Small intestine (tissue), 7 donors: ENCODE data around the gene ARSI. TPM values are rescaled to one million over a fixed set of nuclear protein-coding genes. Genes with fewer than 3 reads are reported as not detected.

Experiments
- DNase-seq, 2 donors: peaks; one replicate each; pipeline versions ENCODE4 v3.0.0 to v3.0.0-alpha.2; 2013
- FAIRE-seq: peaks from 2 replicates; lab custom pipeline; 2012; peaks lifted over from hg19 to GRCh38; lab: Jason Lieb, UNC
- H3K27ac ChIP-seq, 3 donors: one replicate each; pipeline ENCODE4 v1.5.1; 2013; ENCODE audit warnings: low read length in 2 of 3, mild to moderate bottlenecking in 2 of 3, control low read depth in 1 of 3, inconsistent platforms in 1 of 3, low read depth in 1 of 3, moderate library complexity in 1 of 3
- H3K27me3 ChIP-seq, 3 donors: one replicate each; pipeline ENCODE4 v1.6.1; 2013; ENCODE audit warnings: low read length in 3 of 3, inconsistent platforms in 1 of 3; ENCODE audit not compliant: control insufficient read depth in 3 of 3, insufficient read depth in 3 of 3
- H3K36me3 ChIP-seq, 3 donors: one replicate each; pipeline ENCODE4 v1.6.1; 2013; ENCODE audit warnings: low read length in 3 of 3, inconsistent platforms in 1 of 3, low read depth in 1 of 3, mild to moderate bottlenecking in 1 of 3, moderate library complexity in 1 of 3; ENCODE audit not compliant: control insufficient read depth in 3 of 3, insufficient read depth in 2 of 3
- H3K4me1 ChIP-seq, 3 donors: one replicate each; pipeline ENCODE4 v1.6.1; 2013; ENCODE audit warnings: low read length in 2 of 3, inconsistent platforms in 1 of 3, low read depth in 1 of 3, mild to moderate bottlenecking in 1 of 3, moderate library complexity in 1 of 3; ENCODE audit not compliant: control insufficient read depth in 3 of 3, insufficient read depth in 2 of 3
- H3K4me3 ChIP-seq, 3 donors: one replicate each; pipeline ENCODE4 v1.5.1; 2013; ENCODE audit warnings: low read length in 3 of 3, control low read depth in 1 of 3, inconsistent platforms in 1 of 3, low read depth in 1 of 3, mild to moderate bottlenecking in 1 of 3, moderate library complexity in 1 of 3
- H3K9me3 ChIP-seq, 2 donors: one replicate each; pipeline ENCODE4 v1.6.1; 2013; ENCODE audit warnings: low read depth in 1 of 2, low read length in 1 of 2; ENCODE audit not compliant: control insufficient read depth in 2 of 2, insufficient read depth in 1 of 2
- WGBS, 3 donors: extraction: QIAGEN DNeasy Blood & Tissue Kit; methylation state at CpG; one replicate each; pipeline ENCODE4 v1.1.7; 2013; 5-methylcytosine and 5-hydroxymethylcytosine counted together
- polyA plus RNA-seq, 4 donors: library from polyadenylated mRNA; stranded (reverse) in 3 of 4; unstranded in 1 of 4; fragments of 200-250 nt in 3 of 4; fragments of 120-200 nt in 1 of 4; gene quantifications; one replicate each; pipeline versions ENCODE4 v1.2.1 to v1.2.3, GENCODE V29; 2013
- donor health status: healthy with polysubstance abuse.
- donor health status: control.
- donor health status: control.
- donor health status: Bipolar disorder and iron deficiency.
- donor health status: healthy.

Gene ARSI
- polyA plus RNA-seq, 4 donors, result 0.40 to 1.4 TPM; not detected in 2

DNA sequence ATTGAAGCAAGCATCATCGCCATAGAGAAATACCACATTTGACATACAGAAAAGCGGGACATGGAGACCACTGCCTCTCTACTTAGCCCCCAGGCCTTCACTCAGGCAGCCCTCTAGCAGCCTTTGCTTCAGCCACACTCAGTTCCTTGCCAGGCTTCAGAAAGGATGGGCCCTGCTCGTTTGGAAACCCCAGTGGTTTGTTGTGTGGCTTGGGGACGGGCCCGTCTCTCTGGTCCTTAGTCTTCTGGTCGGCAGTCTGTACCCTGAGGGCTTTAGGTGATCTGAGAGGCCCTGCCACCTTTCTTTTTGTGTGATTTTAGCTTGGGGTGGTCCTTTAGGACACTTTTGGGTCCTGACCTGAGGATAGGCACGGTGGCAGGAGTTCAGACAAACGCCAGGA, 21.1 kb upstream of the ARSI start:
- no peaks in the 10 kb centered on the region for H3K27me3 ChIP-seq
- no peaks in the 10 kb centered on the region for H3K9me3 ChIP-seq
- H3K36me3 ChIP-seq, result no peaks in the 10 kb centered on the region
- FAIRE-seq (no peak), DNase-seq (no peak)
- H3K27ac ChIP-seq, result no peak overlapping the region
- H3K4me3 ChIP-seq, result no peak overlapping the region
- no peaks in the 10 kb centered on the region for H3K4me1 ChIP-seq
- WGBS, 3 donors, result 66 to 85% (median 71%) methylated on average over 8 of the region's 8 CpGs

DNA sequence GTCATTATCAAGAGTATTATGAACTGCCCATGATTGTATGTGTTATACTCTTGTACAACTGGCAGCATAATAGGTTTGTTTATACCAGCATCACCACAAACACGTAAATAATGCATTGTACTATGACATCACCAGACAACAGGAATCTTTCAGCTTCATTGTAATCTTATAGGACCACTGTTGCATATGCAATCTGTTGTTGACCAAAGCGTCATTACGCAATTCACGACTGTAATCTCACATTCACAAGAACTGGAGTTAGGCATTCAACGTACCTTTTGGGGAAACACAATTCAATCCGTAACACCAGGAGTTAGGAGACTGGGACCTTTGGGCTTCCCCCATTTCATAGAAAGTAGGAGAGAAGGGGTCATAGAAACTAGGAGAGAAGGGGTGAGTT, 20.4 kb upstream of the ARSI start:
- Histone ChIP-seq H3K36me3 (no peaks in the 10 kb centered on the region), H3K27ac (no peak overlapping the region), H3K27me3 (no peaks in the 10 kb centered on the region), H3K4me3 (no peak overlapping the region), H3K4me1 (no peaks in the 10 kb centered on the region), H3K9me3 (no peaks in the 10 kb centered on the region)
- 77 to 87% (median 80%) methylated on average over 6 of the region's 6 CpGs for WGBS, 3 donors
- FAIRE-seq (no peak), DNase-seq (no peak)

DNA sequence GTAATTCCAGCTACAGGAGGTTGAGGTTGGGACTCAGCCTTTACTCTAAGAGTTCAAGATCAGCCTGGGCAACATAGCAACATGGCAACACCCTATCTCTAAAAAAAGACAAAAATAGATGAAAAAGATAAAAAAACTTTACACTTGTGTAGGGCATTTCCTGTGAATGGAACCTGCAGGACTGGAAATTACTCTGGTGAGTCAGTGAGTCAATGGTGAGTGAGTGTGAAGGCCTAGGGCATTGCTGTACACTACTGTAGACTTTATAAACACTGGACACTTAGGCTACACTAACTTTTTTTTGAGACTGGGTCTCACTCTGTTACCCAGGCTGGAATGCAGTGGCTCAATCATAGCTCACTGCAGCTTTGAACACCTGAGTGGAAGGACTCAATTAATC, 19.5 kb upstream of the ARSI start:
- Histone ChIP-seq H3K9me3 (no peaks in the 10 kb centered on the region), H3K4me3 (no peak overlapping the region), H3K27ac (no peak overlapping the region), H3K36me3 (no peaks in the 10 kb centered on the region), H3K27me3 (no peaks in the 10 kb centered on the region), H3K4me1 (no peaks in the 10 kb centered on the region)
- FAIRE-seq (no peak), DNase-seq (no peak)

- DNase-seq (no peak), FAIRE-seq (no peak)
- Histone ChIP-seq H3K4me1 (no peaks in the 10 kb centered on the region), H3K4me3 (no peak overlapping the region), H3K36me3 (no peaks in the 10 kb centered on the region), H3K27ac (no peak overlapping the region), H3K9me3 (no peaks in the 10 kb centered on the region), H3K27me3 (no peaks in the 10 kb centered on the region)
- WGBS, 3 donors, result 86 to 94% (median 89%) methylated on average over 1 of the region's 1 CpG
Observed at GRCh38 chr5:150321784-150322183, 19.1 kb upstream of the ARSI start.

- no peaks in the 10 kb centered on the region for H3K36me3 ChIP-seq
Observed at GRCh38 chr5:150321211-150321610, 18.5 kb upstream of the ARSI start.

GRCh38 chr5:150320044-150320613, 17.4 kb upstream of the ARSI start:
- no peaks in the 10 kb centered on the region for H3K4me1 ChIP-seq
- no peaks in the 10 kb centered on the region for H3K9me3 ChIP-seq
- DNase-seq (no peak), FAIRE-seq (no peak)
- H3K27me3 ChIP-seq, result no peaks in the 10 kb centered on the region
- 62 to 76% (median 66%) methylated on average over 2 of the region's 2 CpGs for WGBS, 3 donors
- peak overlapping the region in 1 of 3 donors; percentile 43 for H3K27ac ChIP-seq
- H3K4me3 ChIP-seq, result no peak overlapping the region
- no peaks in the 10 kb centered on the region for H3K36me3 ChIP-seq

More at GRCh38 chr5:150321211-150321610, 18.5 kb upstream of the ARSI start:
- Histone ChIP-seq H3K4me3 (no peak overlapping the region), H3K27me3 (no peaks in the 10 kb centered on the region), H3K9me3 (no peaks in the 10 kb centered on the region), H3K4me1 (no peaks in the 10 kb centered on the region), H3K27ac (no peak overlapping the region)
- DNase-seq, result no peak
- 76 to 89% (median 78%) methylated on average over 1 of the region's 1 CpG for WGBS, 3 donors
- no peak for FAIRE-seq

- 89 to 95% (median 92%) methylated on average over 6 of the region's 6 CpGs for WGBS, 3 donors
- Histone ChIP-seq H3K27ac (no peak overlapping the region), H3K4me3 (no peak overlapping the region), H3K27me3 (no peaks in the 10 kb centered on the region), H3K36me3 (no peaks in the 10 kb centered on the region), H3K9me3 (no peaks in the 10 kb centered on the region), H3K4me1 (no peaks in the 10 kb centered on the region)
- FAIRE-seq (no peak), DNase-seq (no peak)
Observed at GRCh38 chr5:150319484-150319790, 16.7 kb upstream of the ARSI start.

DNA sequence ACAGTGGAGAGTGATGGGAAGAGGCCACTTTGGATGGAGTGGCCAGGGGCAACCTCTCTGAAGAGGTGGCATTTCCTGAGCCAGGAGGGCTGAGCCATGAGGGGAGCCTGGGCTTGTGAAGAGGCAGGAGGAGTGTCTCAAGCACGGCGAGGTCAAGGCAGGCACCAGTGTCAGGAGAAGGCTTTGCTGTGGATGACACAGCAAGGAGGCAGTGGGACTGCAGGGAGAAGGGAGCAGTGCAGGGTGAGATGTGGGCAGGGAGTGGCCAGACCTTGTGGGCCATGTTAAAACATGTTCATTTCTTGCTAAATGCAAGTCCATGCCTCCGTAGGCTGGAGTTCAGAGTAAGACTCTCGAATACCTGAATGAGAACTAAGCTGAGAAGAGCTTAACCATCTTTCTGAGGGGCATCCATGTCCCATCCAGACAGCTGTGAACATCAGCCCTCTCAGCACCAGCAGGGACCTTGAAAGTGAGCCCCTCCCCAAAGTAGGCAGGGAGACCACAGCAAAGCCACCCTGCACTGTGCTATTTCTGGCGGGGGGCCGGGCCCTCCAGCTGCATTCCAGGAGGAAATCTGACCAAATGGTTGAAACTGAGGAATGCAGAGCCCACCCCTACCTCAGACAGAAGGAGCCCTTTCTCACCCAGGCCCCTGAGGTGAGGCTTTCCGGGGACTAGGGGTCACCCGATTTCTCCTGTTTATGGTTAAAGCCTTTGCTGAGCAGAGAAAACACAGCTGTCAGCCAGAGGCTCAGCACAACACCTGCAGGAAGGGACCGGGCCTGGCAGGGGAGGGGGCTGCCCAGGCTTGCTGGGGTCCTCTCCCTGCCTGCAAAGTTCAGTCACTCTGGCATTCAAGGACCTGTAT, 16.1 kb upstream of the ARSI start:
- Histone ChIP-seq H3K36me3 (no peaks in the 10 kb centered on the region), H3K27ac (no peak overlapping the region), H3K4me1 (no peaks in the 10 kb centered on the region), H3K27me3 (no peaks in the 10 kb centered on the region), H3K9me3 (no peaks in the 10 kb centered on the region), H3K4me3 (no peak overlapping the region)
- 75 to 86% (median 82%) methylated on average over 9 of the region's 9 CpGs for WGBS, 3 donors
- DNase-seq, result no peak
- FAIRE-seq, result no peak
